HL-60 (cell line): ENCODE results near the gene DCAF10.

Experiments
- DNase-seq, 2 experiments: peaks; one replicate each; pipeline ENCODE4 v3.0.0-alpha.2; 2010 to 2020; ENCODE audit warnings: low read depth in 1 of 2, low spot score in 1 of 2
- H3K27ac ChIP-seq: fragments of 250-450 bp; sonication (Bioruptor Pico); replicated peaks from 2 replicates; pipeline ENCODE4 v1.5.1; 2020; ENCODE audit warnings: mild to moderate bottlenecking, moderate library complexity
- H3K27me3 ChIP-seq: fragments of 250-450 bp; sonication (Bioruptor Pico); 2 replicates; pipeline ENCODE4 v1.5.1; 2021; ENCODE audit warnings: mild to moderate bottlenecking, moderate library complexity; ENCODE audit not compliant: insufficient read depth, poor library complexity, severe bottlenecking
- H3K4me3 ChIP-seq: replicated peaks from 2 replicates; pipeline ENCODE4 v1.5.1; 2011; ENCODE audit warnings: mild to moderate bottlenecking, control low read depth, low read length; ENCODE audit not compliant: insufficient read depth
- GABPA ChIP-seq: IDR thresholded peaks from 2 replicates; pipeline ENCODE4 v1.6.1; 2012; ENCODE audit warnings: low read depth
- POLR2AphosphoS5 ChIP-seq: IDR thresholded peaks from 2 replicates; pipeline ENCODE4 v1.6.1; 2012; ENCODE audit warnings: low read depth
- SPI1 ChIP-seq: IDR thresholded peaks from 2 replicates; pipeline ENCODE4 v1.6.1; 2012; ENCODE audit warnings: low read depth, mild to moderate bottlenecking, borderline replicate concordance
- TF ChIP-seq, protein P1 (sequence below): IDR thresholded peaks from 2 replicates; pipeline ENCODE4 v1.6.1; 2012; ENCODE audit warnings: low read depth; ENCODE audit not compliant: insufficient replicate concordance
- TF ChIP-seq, protein P2 (sequence below): IDR thresholded peaks from one replicate; pipeline ENCODE4 v1.5.1; 2011; ENCODE audit warnings: low read length, control low read depth, inconsistent platforms; ENCODE audit not compliant: insufficient read depth

DCAF10 gene

DNA sequence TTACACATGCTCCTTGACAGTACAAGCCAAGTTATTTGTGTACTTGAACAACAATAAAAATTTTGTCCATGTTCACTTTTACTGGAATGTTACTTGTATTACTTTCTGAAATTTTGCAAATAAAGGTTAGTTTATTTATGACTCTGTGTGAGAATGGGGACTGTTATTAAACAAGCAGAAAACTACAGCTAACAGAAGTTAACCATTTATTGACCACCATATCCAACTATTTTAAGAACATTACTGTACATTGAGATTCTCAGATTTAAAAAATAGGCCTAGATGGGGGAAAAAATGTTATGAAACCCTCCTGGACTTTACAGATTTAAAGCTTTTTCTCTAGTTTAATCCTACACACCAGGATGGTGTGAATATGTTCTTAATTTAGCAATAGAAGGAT is 101.5 kb downstream of the DCAF10 start:
- Histone ChIP-seq H3K27me3 (no peaks in the 10 kb centered on the region), H3K4me3 (no peak overlapping the region), H3K27ac (no peak overlapping the region)
- TF ChIP-seq POLR2AphosphoS5 (no peak), GABPA (no peak), SPI1 (no peak)
- TF ChIP-seq, protein P1, sequence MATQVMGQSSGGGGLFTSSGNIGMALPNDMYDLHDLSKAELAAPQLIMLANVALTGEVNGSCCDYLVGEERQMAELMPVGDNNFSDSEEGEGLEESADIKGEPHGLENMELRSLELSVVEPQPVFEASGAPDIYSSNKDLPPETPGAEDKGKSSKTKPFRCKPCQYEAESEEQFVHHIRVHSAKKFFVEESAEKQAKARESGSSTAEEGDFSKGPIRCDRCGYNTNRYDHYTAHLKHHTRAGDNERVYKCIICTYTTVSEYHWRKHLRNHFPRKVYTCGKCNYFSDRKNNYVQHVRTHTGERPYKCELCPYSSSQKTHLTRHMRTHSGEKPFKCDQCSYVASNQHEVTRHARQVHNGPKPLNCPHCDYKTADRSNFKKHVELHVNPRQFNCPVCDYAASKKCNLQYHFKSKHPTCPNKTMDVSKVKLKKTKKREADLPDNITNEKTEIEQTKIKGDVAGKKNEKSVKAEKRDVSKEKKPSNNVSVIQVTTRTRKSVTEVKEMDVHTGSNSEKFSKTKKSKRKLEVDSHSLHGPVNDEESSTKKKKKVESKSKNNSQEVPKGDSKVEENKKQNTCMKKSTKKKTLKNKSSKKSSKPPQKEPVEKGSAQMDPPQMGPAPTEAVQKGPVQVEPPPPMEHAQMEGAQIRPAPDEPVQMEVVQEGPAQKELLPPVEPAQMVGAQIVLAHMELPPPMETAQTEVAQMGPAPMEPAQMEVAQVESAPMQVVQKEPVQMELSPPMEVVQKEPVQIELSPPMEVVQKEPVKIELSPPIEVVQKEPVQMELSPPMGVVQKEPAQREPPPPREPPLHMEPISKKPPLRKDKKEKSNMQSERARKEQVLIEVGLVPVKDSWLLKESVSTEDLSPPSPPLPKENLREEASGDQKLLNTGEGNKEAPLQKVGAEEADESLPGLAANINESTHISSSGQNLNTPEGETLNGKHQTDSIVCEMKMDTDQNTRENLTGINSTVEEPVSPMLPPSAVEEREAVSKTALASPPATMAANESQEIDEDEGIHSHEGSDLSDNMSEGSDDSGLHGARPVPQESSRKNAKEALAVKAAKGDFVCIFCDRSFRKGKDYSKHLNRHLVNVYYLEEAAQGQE = no peak
- TF ChIP-seq, protein P2, sequence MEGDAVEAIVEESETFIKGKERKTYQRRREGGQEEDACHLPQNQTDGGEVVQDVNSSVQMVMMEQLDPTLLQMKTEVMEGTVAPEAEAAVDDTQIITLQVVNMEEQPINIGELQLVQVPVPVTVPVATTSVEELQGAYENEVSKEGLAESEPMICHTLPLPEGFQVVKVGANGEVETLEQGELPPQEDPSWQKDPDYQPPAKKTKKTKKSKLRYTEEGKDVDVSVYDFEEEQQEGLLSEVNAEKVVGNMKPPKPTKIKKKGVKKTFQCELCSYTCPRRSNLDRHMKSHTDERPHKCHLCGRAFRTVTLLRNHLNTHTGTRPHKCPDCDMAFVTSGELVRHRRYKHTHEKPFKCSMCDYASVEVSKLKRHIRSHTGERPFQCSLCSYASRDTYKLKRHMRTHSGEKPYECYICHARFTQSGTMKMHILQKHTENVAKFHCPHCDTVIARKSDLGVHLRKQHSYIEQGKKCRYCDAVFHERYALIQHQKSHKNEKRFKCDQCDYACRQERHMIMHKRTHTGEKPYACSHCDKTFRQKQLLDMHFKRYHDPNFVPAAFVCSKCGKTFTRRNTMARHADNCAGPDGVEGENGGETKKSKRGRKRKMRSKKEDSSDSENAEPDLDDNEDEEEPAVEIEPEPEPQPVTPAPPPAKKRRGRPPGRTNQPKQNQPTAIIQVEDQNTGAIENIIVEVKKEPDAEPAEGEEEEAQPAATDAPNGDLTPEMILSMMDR = no peak
- no peak for DNase-seq

DNA sequence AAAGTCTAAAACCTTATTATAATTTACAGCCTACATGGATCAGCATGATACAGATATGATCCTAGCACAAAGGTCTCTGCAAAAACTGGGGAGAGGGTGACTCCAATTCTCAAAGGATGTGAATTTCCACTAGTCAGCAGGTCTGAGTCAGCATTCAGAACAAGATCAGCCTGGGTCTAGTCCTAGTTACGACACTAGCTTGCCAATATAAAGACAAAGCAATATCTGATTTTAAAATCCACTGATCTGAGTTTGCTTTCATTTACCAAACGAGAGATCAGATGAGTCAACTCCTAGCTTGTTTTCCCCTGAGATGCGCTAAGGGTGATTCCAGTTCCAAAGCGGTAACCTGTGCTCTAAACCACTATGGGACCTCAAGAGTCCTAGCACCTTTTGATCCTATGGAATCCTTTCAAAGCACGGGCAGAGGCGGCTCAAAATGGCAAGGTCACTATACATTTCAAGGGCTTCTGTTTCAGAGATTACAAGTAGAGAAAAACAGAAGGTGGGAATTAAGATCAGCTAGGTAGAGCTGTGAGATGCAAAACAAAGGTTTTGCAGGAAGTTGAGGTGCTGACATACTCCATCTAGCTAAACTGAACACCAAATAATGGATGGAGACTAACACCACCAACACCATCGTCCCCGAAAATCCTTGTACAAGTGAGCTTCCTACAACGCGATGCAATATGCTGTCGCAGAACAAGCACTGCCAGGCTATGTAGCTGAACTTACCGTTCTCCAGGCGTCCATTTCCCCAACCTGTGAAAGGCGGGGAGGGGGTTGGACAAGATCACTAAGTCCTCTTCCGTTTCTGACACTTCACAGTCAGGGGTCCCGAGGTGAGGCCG is 102.4 kb downstream of the DCAF10 start:
- no peak for TF ChIP-seq GABPA
- Histone ChIP-seq H3K4me3 (peak overlapping the region; percentile 79), H3K27me3 (no peaks in the 10 kb centered on the region), H3K27ac (peak overlapping the region; percentile 81)
- DNase-seq = no peak

DNA sequence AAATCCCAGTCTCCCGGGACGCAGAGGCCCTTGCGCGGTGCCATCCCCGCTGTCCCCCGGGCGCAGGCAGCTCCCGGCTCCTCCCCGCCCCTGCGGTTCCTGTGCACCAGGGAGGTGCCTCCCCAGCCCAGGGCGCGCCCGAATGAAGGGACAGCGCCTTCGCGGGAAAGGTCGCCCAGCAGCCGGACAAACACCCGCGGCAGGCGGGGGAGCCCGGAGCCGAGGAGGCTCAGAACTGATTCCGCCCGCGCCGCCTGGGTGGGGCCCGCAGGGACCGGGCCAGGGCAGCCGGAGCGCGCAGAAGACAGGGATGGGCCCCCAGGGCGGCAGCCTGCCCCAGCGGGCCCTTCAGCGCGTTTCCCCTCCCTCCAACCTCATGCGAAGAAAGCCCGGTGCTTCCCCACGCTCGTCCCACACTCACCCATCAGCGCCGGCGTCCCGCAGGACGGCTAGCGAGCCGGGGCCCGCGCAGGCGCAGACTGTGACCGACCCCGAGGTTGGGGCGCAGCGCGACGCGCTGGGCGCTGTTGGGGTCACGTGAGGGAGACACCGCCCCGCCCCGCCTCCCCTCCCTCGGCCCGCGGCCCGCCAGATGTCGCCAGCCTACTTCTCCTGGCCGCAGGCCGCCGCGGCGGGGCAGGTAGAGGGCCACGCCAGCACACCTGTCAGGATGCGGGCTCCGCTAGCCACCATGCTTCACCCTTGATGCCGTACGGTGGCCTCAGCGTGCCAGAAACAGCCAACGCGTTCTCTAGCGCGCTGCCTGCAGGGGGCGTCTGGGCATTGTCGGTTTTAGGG is 103.2 kb downstream of the DCAF10 start, which contains the start of gene SLC25A51:
Gene SLC25A51, minus strand, starts transcription at position 481 of the 798 bp plus-strand sequence. CDS start 15,577 bp downstream, outside the sequence.
- peak; percentile 85 to 90 for DNase-seq
- no peaks in the 10 kb centered on the region for H3K27me3 ChIP-seq
- peak within 1 kb of the TSS; percentile 79 for H3K4me3 ChIP-seq
- TF ChIP-seq SPI1 (no peak), GABPA (no peak), POLR2AphosphoS5 (peak; percentile 88)
- TF ChIP-seq, protein P2 = peak; percentile 95
- H3K27ac ChIP-seq = peak within 1 kb of the TSS; percentile 81

DNA sequence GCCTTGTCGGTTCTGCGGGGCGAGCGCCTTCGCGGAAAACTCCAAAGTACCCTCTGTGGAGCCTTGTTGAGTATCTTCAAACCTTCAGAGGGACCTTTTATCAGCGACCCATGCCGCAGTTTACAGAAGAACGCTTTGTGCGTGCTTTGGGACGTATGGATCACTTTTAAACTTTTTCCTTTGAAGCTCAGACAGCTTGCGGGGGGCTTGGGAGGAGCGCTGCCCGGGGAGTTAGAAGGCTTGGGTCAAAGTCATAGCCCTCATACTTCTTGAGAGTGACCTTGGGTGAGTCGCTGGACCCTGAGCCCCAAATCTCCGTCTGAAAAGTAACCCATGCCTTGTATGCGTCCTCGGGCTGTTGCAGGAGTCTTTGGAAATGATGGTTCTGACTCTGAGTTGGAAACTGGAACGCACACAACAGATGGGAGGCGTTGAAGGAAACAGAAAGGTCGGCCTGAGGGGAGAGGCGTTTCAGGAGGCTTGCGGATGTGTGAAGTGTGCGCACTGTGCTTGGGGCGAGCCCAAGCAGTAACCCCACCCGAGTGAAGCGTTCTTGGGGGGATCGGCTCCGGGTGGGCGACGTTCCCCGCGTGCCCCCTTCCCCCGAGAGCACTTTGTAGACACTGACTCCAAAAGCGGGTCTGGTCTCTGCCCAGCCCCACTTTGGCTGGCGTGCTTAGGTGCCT is 104.0 kb downstream of the DCAF10 start:
- TF ChIP-seq SPI1 (no peak), GABPA (no peak), POLR2AphosphoS5 (no peak)
- TF ChIP-seq, protein P1 = no peak
- TF ChIP-seq, protein P2 = no peak
- no peaks in the 10 kb centered on the region for H3K27me3 ChIP-seq
- peak overlapping the region; percentile 79 for H3K4me3 ChIP-seq
- peak overlapping the region; percentile 81 for H3K27ac ChIP-seq
- DNase-seq = no peak
